ENCODE data around the gene UPK3BL1. TPM values are rescaled to one million over a fixed set of nuclear protein-coding genes. Genes with fewer than 3 reads are reported as not detected.
"Not testable (repeated sequence)": the region's sequence is repeated elsewhere in the genome, so short reads cannot be mapped to it uniquely, and the experiment has no call there.

Gene UPK3BL1
- total RNA-seq, 4 donors from 2014 or later: 20.2 to 92.0 (median 48.2) TPM

GRCh38 chr7:102671166-102671955 lies 28.8 kb upstream of the UPK3BL1 start, which contains the start of gene POLR2J2:
Gene POLR2J2 (minus strand): TSS chr7:102671663. CDS start chr7:102671601, 62 bp downstream.
- H3K4me3 ChIP-seq: peak within 1 kb of the TSS in 3 of 4 donors; percentile 22 to 48 (median 32)
- WGBS, 2 donors (ENCODE audit: low coverage in 1 of 2): no CpG with 5 or more reads among the region's 63 CpGs
- H3K9me3 ChIP-seq; H3K27me3 ChIP-seq; H3K36me3 ChIP-seq; H3K4me1 ChIP-seq; intact Hi-C loops (cut with DNase I; ENCODE audit: low total_unique reads); in situ Hi-C loops (cut with MboI; ENCODE audit: low pct_ligation_motif_present in 1 of 4, low pct_unique_long_range_greater_than_20kb in 1 of 4, low sequenced_read_pairs in 3 of 4): not testable (repeated sequence)
- peak; percentile 84 for DNase-seq
- H3K27ac ChIP-seq: peak within 1 kb of the TSS in 3 of 4 donors; percentile 48 to 58 (median 53)

GRCh38 chr7:102667523-102667922 lies 24.9 kb upstream of the UPK3BL1 start:
- H3K9me3 ChIP-seq; DNase-seq; in situ Hi-C loops (cut with MboI; ENCODE audit: low pct_ligation_motif_present in 1 of 4, low pct_unique_long_range_greater_than_20kb in 1 of 4, low sequenced_read_pairs in 3 of 4); H3K4me1 ChIP-seq; H3K27ac ChIP-seq; intact Hi-C loops (cut with DNase I; ENCODE audit: low total_unique reads); H3K36me3 ChIP-seq; H3K27me3 ChIP-seq; H3K4me3 ChIP-seq: not testable (repeated sequence)
- WGBS, 2 donors (ENCODE audit: low coverage in 1 of 2): no CpG with 5 or more reads among the region's 14 CpGs

DNA sequence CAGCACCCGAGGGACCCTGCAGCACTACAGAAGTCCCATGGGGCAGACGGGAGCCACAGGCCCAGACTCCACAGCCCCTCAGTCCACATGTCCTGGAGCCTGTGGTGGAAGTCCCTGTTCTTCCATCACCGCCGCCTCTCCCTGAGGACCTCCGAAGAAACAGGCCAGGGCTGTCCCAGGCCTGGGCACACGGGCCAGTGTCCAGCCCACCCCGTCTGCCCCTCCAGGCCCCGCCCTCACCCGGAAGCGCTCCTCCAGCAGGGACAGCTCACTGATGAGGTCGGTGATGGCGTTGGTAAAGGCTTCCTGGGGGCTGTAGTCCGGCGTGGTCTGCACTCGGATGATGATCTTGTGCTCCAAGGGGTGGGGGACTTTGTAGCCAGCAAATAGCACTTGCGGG lies 24.3 kb upstream of the UPK3BL1 start:
- H3K4me3 ChIP-seq; in situ Hi-C loops (cut with MboI; ENCODE audit: low pct_ligation_motif_present in 1 of 4, low pct_unique_long_range_greater_than_20kb in 1 of 4, low sequenced_read_pairs in 3 of 4); H3K27ac ChIP-seq; DNase-seq; intact Hi-C loops (cut with DNase I; ENCODE audit: low total_unique reads); H3K36me3 ChIP-seq; H3K4me1 ChIP-seq; H3K27me3 ChIP-seq; H3K9me3 ChIP-seq: not testable (repeated sequence)
- no CpG with 5 or more reads among the region's 16 CpGs for WGBS, 2 donors (ENCODE audit: low coverage in 1 of 2)

- DNase-seq; H3K4me1 ChIP-seq; in situ Hi-C loops (cut with MboI; ENCODE audit: low pct_ligation_motif_present in 1 of 4, low pct_unique_long_range_greater_than_20kb in 1 of 4, low sequenced_read_pairs in 3 of 4); intact Hi-C loops (cut with DNase I; ENCODE audit: low total_unique reads); H3K27ac ChIP-seq; H3K27me3 ChIP-seq; H3K4me3 ChIP-seq; H3K36me3 ChIP-seq; H3K9me3 ChIP-seq: not testable (repeated sequence)
- 91% methylated on average over 4 of the region's 11 CpGs; no CpG with 5 or more reads in 1 of the 2 donors for WGBS, 2 donors (ENCODE audit: low coverage in 1 of 2)
Observed at GRCh38 chr7:102664765-102665164, 22.2 kb upstream of the UPK3BL1 start.

DNA sequence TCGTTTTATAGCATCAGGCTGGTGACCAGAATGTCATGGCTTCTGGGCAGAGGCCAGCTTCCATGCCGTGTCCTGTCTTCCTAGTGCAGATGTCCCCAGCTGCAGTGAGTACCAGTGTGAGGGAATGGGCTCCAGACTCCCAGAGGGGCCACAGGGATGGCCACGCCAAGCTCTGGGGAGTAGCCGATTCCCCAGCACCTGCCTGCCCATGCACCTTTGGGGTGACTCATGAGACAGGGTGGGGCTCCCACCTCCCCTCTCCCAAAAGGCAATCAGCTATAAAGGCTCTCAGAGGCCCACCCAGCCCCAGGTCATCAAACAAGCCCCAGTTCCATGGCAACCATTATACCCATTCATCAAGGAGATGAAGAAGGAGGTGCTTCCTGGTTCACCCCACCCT lies 7.3 kb upstream of the UPK3BL1 start, which contains the start of gene SPDYE2B:
Gene SPDYE2B (plus strand): TSS at position 396 of the 400 bp plus-strand sequence. CDS start 2,030 bp downstream, outside the sequence.
- H3K4me3 ChIP-seq; H3K27ac ChIP-seq; H3K27me3 ChIP-seq; H3K4me1 ChIP-seq; in situ Hi-C loops (cut with MboI; ENCODE audit: low pct_ligation_motif_present in 1 of 4, low pct_unique_long_range_greater_than_20kb in 1 of 4, low sequenced_read_pairs in 3 of 4); H3K36me3 ChIP-seq; DNase-seq; intact Hi-C loops (cut with DNase I; ENCODE audit: low total_unique reads); H3K9me3 ChIP-seq: not testable (repeated sequence)
- no CpG with 5 or more reads among the region's 4 CpGs for WGBS, 2 donors (ENCODE audit: low coverage in 1 of 2)

DNA sequence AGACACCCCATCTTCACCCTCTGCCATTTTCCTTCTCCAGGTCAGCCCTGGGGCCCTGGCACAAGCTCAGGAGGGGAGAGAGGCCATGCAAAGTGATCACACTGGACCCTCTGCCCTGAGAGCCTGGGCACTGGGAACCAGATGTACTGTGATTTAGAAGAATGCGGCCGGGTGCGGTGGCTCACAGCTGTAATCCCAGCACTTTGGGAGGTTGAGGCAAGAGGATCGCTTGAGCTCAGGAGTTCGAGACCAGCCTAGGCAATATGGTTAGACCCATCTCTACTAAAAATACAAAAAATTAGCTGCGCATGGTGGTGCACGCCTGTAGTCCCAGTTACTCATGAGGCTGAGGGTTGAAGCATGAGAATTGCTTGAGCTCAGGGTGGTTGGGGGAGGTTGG lies 5.2 kb upstream of the UPK3BL1 start:
- intact Hi-C loops (cut with DNase I; ENCODE audit: low total_unique reads); H3K9me3 ChIP-seq; H3K27me3 ChIP-seq; H3K4me3 ChIP-seq; H3K27ac ChIP-seq; in situ Hi-C loops (cut with MboI; ENCODE audit: low pct_ligation_motif_present in 1 of 4, low pct_unique_long_range_greater_than_20kb in 1 of 4, low sequenced_read_pairs in 3 of 4); H3K4me1 ChIP-seq; DNase-seq; H3K36me3 ChIP-seq: not testable (repeated sequence)
- 95 to 98% methylated on average over 4 to 7 of the region's 7 CpGs for WGBS, 2 donors (ENCODE audit: low coverage in 1 of 2)

DNA sequence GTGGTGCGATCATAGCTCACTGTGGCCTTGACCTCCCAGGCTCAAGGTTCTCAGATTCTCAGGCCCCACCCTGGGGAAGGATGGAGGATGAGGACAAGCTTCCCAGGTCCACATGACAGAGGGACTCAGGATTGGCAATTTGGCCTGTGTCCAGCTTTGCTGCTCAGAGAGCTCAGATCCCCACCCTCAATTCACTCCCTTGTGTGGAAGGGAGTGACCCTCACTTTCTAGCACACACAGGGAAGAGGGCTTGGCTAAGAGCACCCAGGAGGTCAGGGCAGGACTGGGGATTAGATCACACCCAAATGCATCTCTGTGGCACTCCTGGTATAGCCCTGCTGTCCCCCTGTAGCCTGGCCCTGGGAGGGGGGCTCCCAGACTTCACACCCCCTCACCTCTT lies 813 bp upstream of the UPK3BL1 start:
- H3K27me3 ChIP-seq; H3K27ac ChIP-seq; H3K4me1 ChIP-seq; H3K9me3 ChIP-seq; H3K36me3 ChIP-seq; DNase-seq; in situ Hi-C loops (cut with MboI; ENCODE audit: low pct_ligation_motif_present in 1 of 4, low pct_unique_long_range_greater_than_20kb in 1 of 4, low sequenced_read_pairs in 3 of 4); intact Hi-C loops (cut with DNase I; ENCODE audit: low total_unique reads); H3K4me3 ChIP-seq: not testable (repeated sequence)
- 100% methylated on average over 1 of the region's 1 CpG; no CpG with 5 or more reads in 1 of the 2 donors for WGBS, 2 donors (ENCODE audit: low coverage in 1 of 2)

DNA sequence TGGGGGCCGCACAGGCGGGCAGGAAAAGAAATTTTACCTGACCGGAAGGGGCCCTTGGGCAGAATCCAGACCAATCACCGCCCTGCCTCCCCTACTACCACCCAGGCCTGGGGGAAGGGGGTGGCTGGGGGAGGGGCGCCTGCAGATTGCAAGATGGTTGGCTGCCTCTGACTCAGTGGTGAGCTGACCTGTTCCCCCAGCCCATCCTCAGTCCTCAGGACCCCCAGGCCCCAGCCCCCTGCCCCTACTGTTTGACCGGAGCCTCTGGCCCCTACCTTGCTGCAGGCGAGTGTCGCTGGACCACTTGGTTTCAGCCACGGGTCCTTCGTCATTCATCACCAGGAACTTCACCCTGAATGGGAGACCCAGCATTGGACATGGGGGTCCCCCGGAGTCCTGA lies 3.7 kb downstream of the UPK3BL1 start:
- DNase-seq; H3K27ac ChIP-seq; H3K4me3 ChIP-seq; H3K27me3 ChIP-seq; in situ Hi-C loops (cut with MboI; ENCODE audit: low pct_ligation_motif_present in 1 of 4, low pct_unique_long_range_greater_than_20kb in 1 of 4, low sequenced_read_pairs in 3 of 4); H3K4me1 ChIP-seq; H3K36me3 ChIP-seq; intact Hi-C loops (cut with DNase I; ENCODE audit: low total_unique reads); H3K9me3 ChIP-seq: not testable (repeated sequence)
- WGBS, 2 donors (ENCODE audit: low coverage in 1 of 2): 95% methylated on average over 3 of the region's 11 CpGs; no CpG with 5 or more reads in 1 of the 2 donors

- H3K27me3 ChIP-seq; DNase-seq; intact Hi-C loops (cut with DNase I; ENCODE audit: low total_unique reads); H3K9me3 ChIP-seq; in situ Hi-C loops (cut with MboI; ENCODE audit: low pct_ligation_motif_present in 1 of 4, low pct_unique_long_range_greater_than_20kb in 1 of 4, low sequenced_read_pairs in 3 of 4); H3K4me3 ChIP-seq; H3K27ac ChIP-seq; H3K36me3 ChIP-seq; H3K4me1 ChIP-seq: not testable (repeated sequence)
- WGBS, 2 donors (ENCODE audit: low coverage in 1 of 2): 79% methylated on average over 7 of the region's 13 CpGs; no CpG with 5 or more reads in 1 of the 2 donors
Observed at GRCh38 chr7:102636956-102637355, 5.6 kb downstream of the UPK3BL1 start.

DNA sequence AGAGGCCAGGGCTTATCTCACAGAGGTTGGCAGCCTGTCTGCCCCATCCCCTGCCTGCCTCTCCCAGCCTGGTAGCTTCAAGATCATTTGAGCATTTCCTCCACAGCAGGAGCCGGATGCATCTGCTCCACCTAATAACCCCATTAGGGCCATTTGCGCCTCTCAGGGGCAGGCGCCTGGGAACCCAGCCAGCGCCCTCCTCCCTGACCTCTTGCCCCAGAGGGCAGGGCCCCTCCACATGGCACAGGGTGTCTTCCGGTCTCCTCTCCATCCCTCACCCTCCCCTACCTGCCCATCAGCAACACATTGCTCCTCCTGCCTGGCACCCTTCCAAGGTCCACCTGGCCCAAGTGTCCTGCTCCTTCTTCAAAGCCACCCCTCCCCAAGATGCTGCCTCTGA lies 7.2 kb downstream of the UPK3BL1 start:
- WGBS, 2 donors (ENCODE audit: low coverage in 1 of 2): no CpG with 5 or more reads among the region's 5 CpGs

DNA sequence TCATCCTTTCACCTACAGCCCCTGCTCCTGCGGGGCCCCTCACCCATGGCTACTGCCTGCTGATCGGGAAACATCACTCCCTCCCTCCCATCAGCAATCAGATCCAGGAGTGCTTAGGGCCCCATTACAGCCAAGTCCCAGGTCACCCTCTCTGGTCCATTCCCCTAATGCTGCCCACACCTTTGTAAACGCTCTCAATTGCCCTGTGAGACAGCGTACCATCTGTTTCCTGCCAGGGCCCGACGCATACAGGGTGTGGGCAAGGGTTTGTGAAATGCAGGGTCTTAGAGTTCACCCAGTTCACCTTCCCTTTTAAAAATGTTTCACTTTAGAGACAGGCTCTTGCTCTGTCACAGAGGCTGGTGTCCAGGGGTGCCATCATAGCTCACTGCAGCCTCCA lies 8.3 kb downstream of the UPK3BL1 start:
- in situ Hi-C loops (cut with MboI; ENCODE audit: low pct_ligation_motif_present in 1 of 4, low pct_unique_long_range_greater_than_20kb in 1 of 4, low sequenced_read_pairs in 3 of 4); H3K27me3 ChIP-seq; H3K9me3 ChIP-seq; DNase-seq; intact Hi-C loops (cut with DNase I; ENCODE audit: low total_unique reads); H3K4me3 ChIP-seq; H3K27ac ChIP-seq; H3K4me1 ChIP-seq; H3K36me3 ChIP-seq: not testable (repeated sequence)
- WGBS, 2 donors (ENCODE audit: low coverage in 1 of 2): 83% methylated on average over 4 of the region's 6 CpGs; no CpG with 5 or more reads in 1 of the 2 donors

More for the DNA sequence above, 7.2 kb downstream of the UPK3BL1 start:
- intact Hi-C loops (cut with DNase I; ENCODE audit: low total_unique reads); H3K27ac ChIP-seq; DNase-seq; H3K9me3 ChIP-seq; H3K36me3 ChIP-seq; H3K4me3 ChIP-seq; in situ Hi-C loops (cut with MboI; ENCODE audit: low pct_ligation_motif_present in 1 of 4, low pct_unique_long_range_greater_than_20kb in 1 of 4, low sequenced_read_pairs in 3 of 4); H3K27me3 ChIP-seq; H3K4me1 ChIP-seq: not testable (repeated sequence)
